Ovary (tissue), 3 donors: Measurements from ENCODE around the gene PHLDA2.

Experiments used
- CTCF ChIP-seq, 3 donors: fragments of 450-650 bp in 2 of 3; fragments of 200-600 bp in 1 of 3; IDR thresholded peaks; one replicate each; pipeline versions ENCODE4 v1.5.1 to v1.8.0; 2016 to 2022; ENCODE audit warnings: antibody characterized with exemption in 3 of 3, mild to moderate bottlenecking in 1 of 3
- EP300 ChIP-seq: sonication (generic); formaldehyde crosslinking; IDR thresholded peaks from one replicate; pipeline ENCODE4 v1.6.1; 2017; ENCODE audit warnings: antibody characterized with exemption
- POLR2A ChIP-seq: fragments of 450-650 bp; IDR thresholded peaks from one replicate; pipeline ENCODE4 v1.6.1; 2017; ENCODE audit warnings: antibody characterized with exemption, mild to moderate bottlenecking, moderate library complexity
- donor health status: DM: no; HTN: no; CAD: no.

- no peak for TF ChIP-seq CTCF (IDR thresholded peaks at IDR 0.05)
- TF ChIP-seq POLR2A = no peak
- TF ChIP-seq EP300 = no peak
These were observed 18.0 kb downstream of the PHLDA2 start for GRCh38 chr11:2911088-2911784.
